Heart right ventricle (tissue), 16 donors: Measurements from ENCODE around the gene C1orf94. TPM values are rescaled to one million over a fixed set of nuclear protein-coding genes. Genes with fewer than 3 reads are reported as not detected.

Source experiments
- ATAC-seq, 8 donors: fragments of 200-7000 bp; cut with Tn5 transposase; one replicate each; pipeline ENCODE4 v1.9.1; 2020; ENCODE audit warnings: mild to moderate bottlenecking in 8 of 8, moderate library complexity in 8 of 8, moderate number of reproducible peaks in 1 of 8
- DNase-seq, 2 donors: peaks; one replicate each; pipeline ENCODE4 v3.0.0-alpha.2; 2020
- H3K27ac ChIP-seq, 10 donors: fragments of 200-600 bp; sonication (generic) in 2 of 10; one replicate each; pipeline versions ENCODE4 v1.5.0 to v1.8.0; 2020 to 2022; ENCODE audit warnings: mild to moderate bottlenecking in 3 of 10
- H3K27me3 ChIP-seq, 7 donors: fragments of 200-600 bp; one replicate each; pipeline ENCODE4 v1.8.0; 2021 to 2022; ENCODE audit warnings: mild to moderate bottlenecking in 2 of 7
- H3K36me3 ChIP-seq, 9 donors: fragments of 200-600 bp; sonication (generic) in 1 of 9; one replicate each; pipeline versions ENCODE4 v1.5.0 to v1.8.0; 2020 to 2022; ENCODE audit warnings: mild to moderate bottlenecking in 2 of 9
- H3K4me1 ChIP-seq, 9 donors: fragments of 200-600 bp; sonication (generic) in 1 of 9; one replicate each; pipeline versions ENCODE4 v1.5.0 to v1.8.0; 2020 to 2022; ENCODE audit warnings: mild to moderate bottlenecking in 4 of 9
- H3K4me3 ChIP-seq, 10 donors: fragments of 200-600 bp; sonication (generic) in 2 of 10; one replicate each; pipeline versions ENCODE4 v1.5.0 to v1.8.0; 2020 to 2022; ENCODE audit warnings: mild to moderate bottlenecking in 7 of 10, moderate library complexity in 2 of 10
- H3K9me3 ChIP-seq, 11 donors: fragments of 200-600 bp in 10 of 11; sonication (generic) in 2 of 11; one replicate each; pipeline versions ENCODE4 v1.5.0 to v1.8.0; 2013 to 2022; ENCODE audit warnings: mild to moderate bottlenecking in 2 of 11, control low read depth in 1 of 11, moderate library complexity in 1 of 11
- CTCF ChIP-seq, 9 donors: fragments of 200-600 bp; sonication (generic) in 2 of 9; IDR thresholded peaks; one replicate each; pipeline versions ENCODE4 v1.5.0 to v1.8.0; 2021 to 2022; ENCODE audit warnings: antibody characterized with exemption in 9 of 9, mild to moderate bottlenecking in 5 of 9, moderate library complexity in 1 of 9
- WGBS, 2 donors: extraction: QIAGEN DNeasy Blood & Tissue Kit; methylation state at CpG; one replicate each; pipeline ENCODE4 v1.1.7; 2013; ENCODE audit warnings: inconsistent platforms in 1 of 2; 5-methylcytosine and 5-hydroxymethylcytosine counted together
- intact Hi-C, 10 donors: fragments of 100-400 bp; cut with DNase I; formaldehyde crosslinking; loops; one replicate each; pipeline versions ENCODE4 v1.11.1 to v1.14.2; 2022
- polyA plus RNA-seq, 2 donors: library from polyadenylated mRNA; stranded (reverse); fragments of 200-250 nt; gene quantifications; one replicate each; pipeline ENCODE4 v1.2.3, GENCODE V29; 2013
- total RNA-seq, 10 donors: library from RNA; stranded (reverse); fragmentation: NEBNext Ultra II Directional in 3 of 10; extraction: Animal tissue kit (Norgen Biotek cat#: 25700) in 3 of 10; gene quantifications; one replicate each; pipeline versions ENCODE4 v1.2.1 to v1.2.4, GENCODE V29; 2021 to 2023
- donor health status: Arrhythmogenic right ventricular cardiomyopathy.
- donor health status: ischemic (EF 13 %, LVEDD 7.1; RV severe dilation, severe dysfunction).
- donor health status: healthy with polysubstance abuse.
- donor health status: DM: no; HTN: yes; CAD: no.
- donor health status: DM: no; HTN: no; CAD: no.
- donor health status: ischemic (EF 25% LVEDD 6.9; RV normal size, moderate dysfunction).
- donor health status: ischemic (EF 25% LVEDD 5.7; RV mildly dilated, moderate dysfunction).
- donor health status: healthy.
- donor health status: DM: yes; HTN: yes; CAD: no.
- donor health status: Ischemic cardiomyopathy.
- donor health status: ischemic (EF 35%, LVEDD 5.7; RV mildly dilated, moderate dysfunction).
- donor health status: nonischemic (EF 11% LVEDD 7.7; RV severe dilation, severe dysfunction).
- donor health status: DM: yes; HTN: yes; CAD: no.
- donor health status: PGD.
- donor health status: ischemic (EF 29% LVEDD 5.4; RV normal size, mild dysfunction).
- donor health status: nonischemic (EF 23%, LVEDD 6.1; RV moderate dilation, normal function).

C1orf94 gene
- total and polyA plus RNA-seq, 12 donors: 0.01 to 0.11 TPM; not detected in 10

- Histone ChIP-seq H3K4me1 (no peaks in the 10 kb centered on the region), H3K27ac (no peak overlapping the region), H3K27me3 (peaks cover 0 to 57% (median 41%) of the 10 kb centered on the region in 7 donors), H3K36me3 (no peaks in the 10 kb centered on the region), H3K9me3 (peaks cover 0 to 20% (median 10%) of the 10 kb centered on the region in 11 donors), H3K4me3 (no peak overlapping the region)
- no peak for TF ChIP-seq CTCF (IDR thresholded peaks at IDR 0.05)
- ATAC-seq: no peak
- no peak for DNase-seq
- intact Hi-C loops: no loop called here
- 5 to 9% methylated on average over 8 of the region's 8 CpGs for WGBS, 2 donors
Observed at GRCh38 chr1:34188418-34188817, 11.7 kb downstream of the C1orf94 start.

DNA sequence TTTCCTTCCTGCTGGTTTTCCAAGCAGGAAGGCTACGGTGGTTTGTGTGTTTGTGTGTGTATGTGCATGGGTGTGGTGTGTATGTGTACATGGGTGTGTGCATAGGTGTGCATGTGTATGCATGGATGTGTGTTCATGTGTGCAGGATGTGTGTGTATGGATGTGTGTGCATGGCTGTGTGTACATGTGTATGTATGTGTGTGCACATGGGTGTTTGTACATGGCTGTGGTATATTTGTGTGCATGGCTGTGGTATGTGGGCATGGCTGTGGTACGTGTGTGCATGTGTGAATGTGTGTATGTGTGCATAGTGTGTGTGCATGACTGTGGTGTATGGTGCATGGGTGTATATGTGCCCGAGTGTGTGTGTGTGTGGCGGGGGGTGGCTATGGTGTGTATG is 12.3 kb downstream of the C1orf94 start:
- peaks cover 0 to 56% (median 38%) of the 10 kb centered on the region in 7 donors for H3K27me3 ChIP-seq
- no peak for ATAC-seq
- intact Hi-C loops: no loop called here

DNA sequence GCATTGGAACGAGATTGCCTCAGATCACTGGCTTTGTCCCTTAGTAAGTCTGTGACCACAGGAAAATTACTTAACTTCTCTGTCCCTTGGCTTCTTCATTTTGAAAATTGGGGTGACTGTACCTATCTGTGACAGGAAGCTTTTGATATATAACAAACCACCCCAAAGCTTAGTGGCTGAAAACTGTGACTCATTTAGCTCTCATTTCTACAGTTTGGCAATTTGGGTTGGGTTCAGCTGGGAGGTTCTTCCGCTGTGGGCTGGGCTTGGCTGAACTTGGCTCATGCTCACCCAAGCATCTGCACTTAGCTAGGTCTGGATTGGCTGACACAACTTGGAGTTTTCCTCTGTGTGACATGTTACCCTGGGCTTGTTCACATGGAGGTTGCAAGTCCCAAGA is 14.0 kb downstream of the C1orf94 start:
- intact Hi-C loops: no loop called here
- DNase-seq (no peak), ATAC-seq (no peak)
- Histone ChIP-seq H3K36me3 (no peaks in the 10 kb centered on the region), H3K27me3 (peaks cover 0 to 44% (median 27%) of the 10 kb centered on the region in 7 donors), H3K4me3 (no peak overlapping the region), H3K4me1 (no peaks in the 10 kb centered on the region), H3K27ac (no peak overlapping the region), H3K9me3 (peaks cover 0 to 20% (median 10%) of the 10 kb centered on the region in 11 donors)
- TF ChIP-seq CTCF (IDR thresholded peaks at IDR 0.05): no peak
- 58 to 62% methylated on average over 2 of the region's 2 CpGs for WGBS, 2 donors

More for the DNA sequence above, 12.3 kb downstream of the C1orf94 start:
- no peaks in the 10 kb centered on the region for H3K36me3 ChIP-seq
- no peak for TF ChIP-seq CTCF (IDR thresholded peaks at IDR 0.05)
- no peaks in the 10 kb centered on the region for H3K4me1 ChIP-seq
- peaks cover 0 to 20% (median 10%) of the 10 kb centered on the region in 11 donors for H3K9me3 ChIP-seq
- no peak overlapping the region for H3K4me3 ChIP-seq
- no peak overlapping the region for H3K27ac ChIP-seq
- 44 to 68% methylated on average over 4 of the region's 4 CpGs for WGBS, 2 donors
- no peak for DNase-seq

- peaks cover 0 to 36% (median 14%) of the 10 kb centered on the region in 7 donors for H3K27me3 ChIP-seq
- H3K36me3 ChIP-seq: no peaks in the 10 kb centered on the region
- 48 to 53% methylated on average over 3 of the region's 3 CpGs for WGBS, 2 donors
- intact Hi-C loops: no loop called here
- no peak for DNase-seq
- no peak overlapping the region for H3K4me3 ChIP-seq
- peaks cover 0 to 20% (median 10%) of the 10 kb centered on the region in 11 donors for H3K9me3 ChIP-seq
- H3K27ac ChIP-seq: no peak overlapping the region
- no peak for ATAC-seq
- TF ChIP-seq CTCF (IDR thresholded peaks at IDR 0.05): no peak
- no peaks in the 10 kb centered on the region for H3K4me1 ChIP-seq
Observed at GRCh38 chr1:34192621-34193020, 15.9 kb downstream of the C1orf94 start.
